ENCODE data around the gene S100A7.

- TF ChIP-seq CTCF (IDR thresholded peaks at IDR 0.05), result no peak
- TF ChIP-seq POLR2A (IDR thresholded peaks at IDR 0.05), result no peak
Measured at GRCh38 chr1:153503766-153504165, 43.3 kb upstream of the S100A7 start.
